Motor neuron (in vitro differentiated cells): ENCODE data around the gene CACNB2. TPM values are rescaled to one million over a fixed set of nuclear protein-coding genes. Genes with fewer than 3 reads are reported as not detected.

ENCODE experiments used
- ATAC-seq, 8 experiments: fragments of 200-7000 bp; cut with Tn5 transposase; replicated peaks in 6 of 8; 2 replicates each; pipeline ENCODE4 v1.8.0; 2021; ENCODE audit warnings: mild to moderate bottlenecking in 8 of 8, moderate library complexity in 8 of 8
- H3K27ac ChIP-seq, 2 donors: fragments of 250-450 bp; sonication (Bioruptor Pico); 2 replicates each; pipeline ENCODE4 v1.9.0; 2021; ENCODE audit warnings: antibody characterized with exemption in 2 of 2, mild to moderate bottlenecking in 2 of 2, moderate library complexity in 1 of 2
- H3K4me1 ChIP-seq, 2 donors: fragments of 250-450 bp; sonication (Bioruptor Pico); replicated peaks in 1 of 2; 2 replicates each; pipeline ENCODE4 v1.6.1; 2021; ENCODE audit warnings: antibody characterized with exemption in 2 of 2, mild to moderate bottlenecking in 2 of 2, moderate library complexity in 1 of 2
- H3K4me3 ChIP-seq, 5 donors: fragments of 250-450 bp; sonication (Bioruptor Pico); 2 replicates each; pipeline ENCODE4 v1.9.0; 2021; ENCODE audit warnings: antibody characterized with exemption in 5 of 5, mild to moderate bottlenecking in 5 of 5, moderate library complexity in 4 of 5
- WGBS, 10 experiments: fragments of 450-650 bp; shearing (Covaris generic); methylation state at CpG; one replicate each; pipeline ENCODE4 v1.0.0; 2022; 5-methylcytosine and 5-hydroxymethylcytosine counted together
- in situ Hi-C, 9 experiments: fragments of 400-800 bp; cut with MboI; loops; one replicate each; pipeline ENCODE4 v1.15.0; 2021; ENCODE audit warnings: low sequenced_read_pairs in 9 of 9, low pct_unique_long_range_greater_than_20kb in 2 of 9; ENCODE audit not compliant: unreplicated experiment in 9 of 9
- total RNA-seq, 8 experiments: library from RNA; unstranded; fragments of 300-600 nt; gene quantifications; 2 replicates each; pipeline versions ENCODE4 v1.2.3 to v1.2.4, GENCODE V29; 2022

Gene CACNB2
- total RNA-seq, 8 experiments from 2014 or later, result 1.3 to 24.1 (median 5.1) TPM

DNA sequence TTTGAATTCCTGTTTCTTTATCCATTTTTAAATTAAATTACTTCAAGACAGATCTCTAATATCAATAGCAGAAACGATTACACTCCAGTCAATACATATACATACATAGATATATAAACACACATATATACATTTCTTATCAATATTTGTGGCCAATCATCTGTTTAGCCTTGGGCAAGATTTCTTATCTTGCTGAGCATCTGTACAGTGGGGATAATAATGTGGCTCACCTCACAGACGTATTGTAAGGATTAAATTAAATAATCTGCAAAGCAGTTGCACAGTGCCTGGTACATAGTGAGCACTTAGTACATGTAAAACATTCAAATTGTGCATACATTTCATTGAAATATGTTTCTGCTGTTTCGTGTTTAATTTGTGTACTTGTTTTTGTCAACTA, 17.5 kb upstream of the CACNB2 start:
- Histone ChIP-seq H3K27ac (no peak overlapping the region), H3K4me3 (no peak overlapping the region), H3K4me1 (peaks cover 0 to 15% of the 10 kb centered on the region in 2 donors)
- no peak for ATAC-seq
- 31 to 100% (median 74%) methylated on average over 1 to 3 of the region's 3 CpGs for WGBS, 10 experiments
- in situ Hi-C loops, result loop anchor here in 1 of 9 experiments (25.0 kb wide), 1 partner anchor 510 kb away; the partner anchor contains the start of gene HACD1

DNA sequence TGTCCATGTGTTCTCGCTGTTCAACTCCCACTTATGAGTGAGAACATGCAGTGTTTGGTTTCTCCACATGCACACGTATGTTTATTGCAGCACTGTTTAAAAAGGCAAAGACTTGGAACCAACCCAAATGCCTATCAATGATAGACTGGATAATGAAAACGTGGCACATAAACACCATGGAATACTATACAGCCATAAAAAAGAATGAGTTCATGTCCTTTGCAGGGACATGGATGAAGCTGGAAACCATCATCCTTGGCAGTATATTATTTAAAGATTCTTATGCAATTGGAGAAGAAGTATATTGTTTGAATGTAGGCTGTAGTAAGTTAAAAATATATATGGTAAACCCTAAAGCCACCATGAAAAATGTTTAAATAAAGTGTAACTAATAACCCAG, 7.2 kb upstream of the CACNB2 start:
- 54 to 100% (median 96%) methylated on average over 1 to 3 of the region's 3 CpGs; no CpG with 5 or more reads in 2 of the 10 experiments for WGBS, 10 experiments
- Histone ChIP-seq H3K27ac (no peak overlapping the region), H3K4me3 (no peak overlapping the region), H3K4me1 (peaks cover 4 to 12% of the 10 kb centered on the region in 2 donors)
- no peak for ATAC-seq
- in situ Hi-C loops, result no loop called here

GRCh38 chr10:18134509-18134908, 5.7 kb upstream of the CACNB2 start:
- 20 to 100% (median 88%) methylated on average over 1 to 5 of the region's 8 CpGs; no CpG with 5 or more reads in 1 of the 10 experiments for WGBS, 10 experiments
- in situ Hi-C loops, result no loop called here
- H3K4me1 ChIP-seq, result peaks cover 4 to 12% of the 10 kb centered on the region in 2 donors
- no peak overlapping the region for H3K4me3 ChIP-seq
- no peak for ATAC-seq
- H3K27ac ChIP-seq, result no peak overlapping the region

DNA sequence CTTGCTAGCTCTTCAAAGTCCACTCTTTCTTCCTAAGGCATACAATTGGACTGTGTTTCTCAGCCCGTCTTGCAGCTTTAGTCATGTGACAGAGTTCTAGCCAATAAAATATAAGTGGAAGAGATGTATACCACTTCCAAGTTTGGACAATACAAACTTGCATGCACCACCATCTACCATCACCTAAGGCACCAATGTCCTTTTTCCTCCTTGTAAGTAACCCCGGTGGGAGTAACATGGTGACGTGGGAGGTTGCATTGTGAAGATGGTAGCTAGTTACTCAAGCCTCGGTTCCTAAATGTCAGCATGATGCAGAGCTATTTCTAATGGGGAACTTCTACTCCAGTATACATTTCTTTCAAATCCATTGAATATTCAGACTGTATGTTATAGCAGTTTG, 5.3 kb upstream of the CACNB2 start:
- WGBS, 10 experiments, result 41 to 100% (median 67%) methylated on average over 1 to 4 of the region's 4 CpGs; no CpG with 5 or more reads in 5 of the 10 experiments
- peak in 1 of 8 experiments; percentile 40 for ATAC-seq
- Histone ChIP-seq H3K27ac (no peak overlapping the region), H3K4me3 (no peak overlapping the region), H3K4me1 (peaks cover 4 to 15% of the 10 kb centered on the region in 2 donors)
- in situ Hi-C loops, result no loop called here

DNA sequence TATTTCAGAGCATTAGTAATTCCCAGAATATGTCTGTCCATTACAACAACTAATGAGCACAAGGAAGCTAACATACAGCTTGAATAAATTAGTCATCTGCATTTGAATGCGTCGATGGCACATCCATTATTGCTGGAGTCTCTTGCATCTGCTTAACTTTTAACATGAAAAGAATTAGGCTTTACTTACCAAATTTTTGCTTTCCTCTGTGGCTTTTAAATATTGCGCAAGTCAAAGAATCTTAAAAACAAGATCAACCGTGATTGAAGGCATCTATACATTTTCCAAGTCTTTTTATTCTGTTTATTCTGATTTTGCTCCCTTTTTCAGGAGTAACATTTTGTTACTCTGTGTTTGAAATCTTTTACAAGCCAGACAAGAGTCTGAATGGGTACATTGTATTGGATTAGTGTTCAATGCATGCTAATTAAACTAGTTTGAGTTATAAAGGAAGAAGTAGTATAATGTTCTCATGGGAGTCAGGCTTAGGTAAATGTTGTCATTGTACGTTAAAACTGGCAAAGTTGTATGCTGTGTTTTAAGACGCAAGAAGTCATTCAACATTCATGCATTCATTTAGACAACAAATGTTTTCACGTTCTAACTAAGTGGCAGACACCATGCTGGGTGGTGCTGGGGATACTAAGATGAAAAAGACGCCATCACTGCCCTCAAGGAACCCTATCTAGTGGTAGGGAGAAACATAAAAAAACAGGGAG, 4.0 kb upstream of the CACNB2 start:
- no peak overlapping the region for H3K4me3 ChIP-seq
- in situ Hi-C loops, result no loop called here
- 18 to 43% (median 30%) methylated on average over 3 to 8 of the region's 8 CpGs for WGBS, 10 experiments
- ATAC-seq, result peak in 7 of 8 experiments; percentile 15 to 60 (median 54)
- no peak overlapping the region for H3K27ac ChIP-seq
- H3K4me1 ChIP-seq, result peaks cover 4 to 16% of the 10 kb centered on the region in 2 donors

DNA sequence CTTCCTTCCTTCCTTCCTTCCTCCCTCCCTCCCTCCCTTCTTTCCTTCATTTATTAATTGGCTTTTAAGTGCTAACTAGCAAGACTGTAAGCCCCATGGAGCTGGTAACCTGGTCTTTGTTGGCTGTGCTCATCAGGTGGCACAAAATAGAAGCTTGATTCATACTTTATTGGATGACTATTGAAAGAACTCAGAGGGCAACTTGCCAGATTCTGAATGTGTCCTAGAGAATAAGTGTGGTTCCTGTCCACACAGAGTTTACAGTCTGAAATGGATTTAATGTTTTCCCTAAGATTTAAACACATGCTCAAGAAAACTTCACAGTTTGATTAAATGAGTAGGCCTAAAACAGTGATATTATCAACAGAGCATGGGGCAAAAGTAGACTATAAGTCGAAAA, 3.1 kb upstream of the CACNB2 start:
- WGBS, 10 experiments, result 0 to 100% (median 90%) methylated on average over 1 of the region's 1 CpG; no CpG with 5 or more reads in 2 of the 10 experiments
- in situ Hi-C loops, result no loop called here
- peaks cover 4 to 25% of the 10 kb centered on the region in 2 donors for H3K4me1 ChIP-seq
- no peak overlapping the region for H3K4me3 ChIP-seq
- ATAC-seq, result no peak
- H3K27ac ChIP-seq, result no peak overlapping the region

DNA sequence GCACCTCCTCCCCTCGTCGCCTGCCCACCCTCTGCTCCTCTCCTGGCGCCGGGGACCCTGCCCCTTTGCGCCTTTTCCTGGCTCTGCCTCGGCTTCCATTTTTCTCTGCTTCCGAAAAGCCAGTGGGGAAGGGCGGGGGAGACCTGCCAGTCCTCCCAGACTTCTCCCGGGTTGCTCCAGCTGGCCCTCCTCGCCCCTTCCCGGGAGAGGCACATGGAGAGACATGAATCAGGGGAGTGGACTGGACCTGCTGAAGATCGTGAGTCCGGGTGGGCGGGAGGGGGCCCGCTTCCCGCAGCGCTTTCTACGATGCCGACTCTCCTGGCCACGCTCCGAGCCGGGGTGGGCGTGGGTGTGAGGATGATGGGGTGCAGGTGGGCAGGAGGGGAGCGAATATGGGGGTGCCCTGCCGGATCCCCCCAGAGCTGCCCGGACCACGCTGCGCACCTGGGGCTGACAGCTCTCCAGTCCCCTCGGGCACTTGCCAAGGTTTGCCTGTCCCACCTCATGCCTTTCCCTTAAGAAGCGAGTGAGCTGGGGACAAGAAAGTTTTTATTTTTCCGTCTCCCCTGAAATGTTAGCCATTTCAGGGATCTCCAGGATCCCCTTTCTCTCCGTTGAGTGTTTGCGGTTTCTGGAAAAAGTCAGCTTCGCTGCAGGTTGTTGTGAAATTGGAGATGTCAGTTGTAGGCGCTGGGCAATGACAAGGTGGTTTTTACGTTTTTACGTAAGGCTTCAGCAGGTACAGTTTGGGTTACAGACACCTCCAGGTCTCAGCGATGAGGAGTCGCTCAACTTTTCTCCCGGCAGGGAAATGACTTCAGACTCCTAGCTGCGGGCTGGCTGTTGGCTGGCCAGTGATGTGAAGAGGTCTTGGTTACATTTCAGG, 977 bp downstream of the CACNB2 start:
- peak in 6 of 8 experiments; percentile 27 to 52 (median 50) for ATAC-seq
- H3K27ac ChIP-seq, result no peak overlapping the region

GRCh38 chr10:18142151-18142550, 1.9 kb downstream of the CACNB2 start:
- Histone ChIP-seq H3K4me3 (peak overlapping the region in 2 of 5 donors; percentile 65 to 83), H3K27ac (no peak overlapping the region), H3K4me1 (peaks cover 0 to 13% of the 10 kb centered on the region in 2 donors)
- WGBS, 10 experiments, result 24 to 97% (median 72%) methylated on average over 3 to 4 of the region's 4 CpGs; no CpG with 5 or more reads in 1 of the 10 experiments
- in situ Hi-C loops, result no loop called here
- ATAC-seq, result no peak

More for the DNA sequence above, 977 bp downstream of the CACNB2 start:
- Histone ChIP-seq H3K4me1 (peaks cover 2 to 20% of the 10 kb centered on the region in 2 donors), H3K4me3 (peak overlapping the region; percentile 50 to 96 (median 83))
- in situ Hi-C loops, result no loop called here
- WGBS, 10 experiments, result 0 to 69% (median 15%) methylated on average over 1 to 9 of the region's 41 CpGs; no CpG with 5 or more reads in 3 of the 10 experiments

- no peak overlapping the region for H3K4me3 ChIP-seq
- WGBS, 10 experiments, result 22 to 100% (median 92%) methylated on average over 1 of the region's 1 CpG; no CpG with 5 or more reads in 4 of the 10 experiments
- H3K4me1 ChIP-seq, result peaks cover 0 to 13% of the 10 kb centered on the region in 2 donors
- no peak for ATAC-seq
- in situ Hi-C loops, result no loop called here
- H3K27ac ChIP-seq, result no peak overlapping the region
Measured at GRCh38 chr10:18144396-18144795, 4.2 kb downstream of the CACNB2 start.

DNA sequence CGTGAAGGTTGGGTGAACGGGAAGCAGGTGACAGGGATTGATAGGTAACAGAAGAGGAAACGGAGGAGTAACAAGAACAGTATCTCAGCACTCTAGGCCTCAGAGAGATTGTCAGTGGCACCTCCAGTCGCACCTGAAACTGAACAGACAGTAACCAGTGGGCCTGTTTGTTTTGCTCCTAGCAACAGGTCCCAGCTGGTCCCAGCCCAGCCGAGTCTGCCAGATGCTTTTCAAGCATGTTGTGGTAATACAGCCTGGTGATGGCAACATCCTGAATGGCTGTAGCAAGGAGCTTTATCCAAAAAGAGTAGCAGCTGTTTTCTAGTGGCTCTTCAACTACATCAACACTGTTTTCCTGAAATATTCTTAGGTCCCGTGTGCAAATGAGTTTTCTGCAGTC, 4.7 kb downstream of the CACNB2 start:
- ATAC-seq, result peak in 1 of 8 experiments; percentile 9
- 53 to 98% (median 75%) methylated on average over 1 to 6 of the region's 6 CpGs for WGBS, 10 experiments
- Histone ChIP-seq H3K27ac (no peak overlapping the region), H3K4me1 (peaks cover 0 to 10% of the 10 kb centered on the region in 2 donors), H3K4me3 (no peak overlapping the region)
- in situ Hi-C loops, result no loop called here

DNA sequence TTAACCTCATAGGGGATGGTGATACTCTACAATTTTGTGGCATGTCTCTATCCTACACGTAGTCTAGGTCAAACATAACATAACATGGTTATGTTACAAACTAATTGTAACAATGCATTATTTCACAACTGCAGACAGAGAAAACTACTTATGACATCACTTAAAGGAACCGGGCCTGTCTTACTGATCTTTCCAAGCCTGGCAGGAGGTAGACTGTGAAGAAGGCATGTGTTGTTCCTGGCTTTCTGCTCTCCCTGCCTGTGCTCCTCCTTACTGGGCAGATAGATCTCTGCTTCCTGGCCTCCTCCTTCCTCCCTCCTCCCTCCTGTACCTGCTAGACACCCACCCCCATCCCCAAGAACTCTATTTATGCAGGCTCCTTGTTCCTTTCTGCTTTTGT, 5.4 kb downstream of the CACNB2 start:
- Histone ChIP-seq H3K4me3 (no peak overlapping the region), H3K4me1 (peaks cover 0 to 10% of the 10 kb centered on the region in 2 donors), H3K27ac (no peak overlapping the region)
- 32 to 60% (median 48%) methylated on average over 1 to 2 of the region's 2 CpGs; no CpG with 5 or more reads in 4 of the 10 experiments for WGBS, 10 experiments
- in situ Hi-C loops, result no loop called here
- ATAC-seq, result no peak

DNA sequence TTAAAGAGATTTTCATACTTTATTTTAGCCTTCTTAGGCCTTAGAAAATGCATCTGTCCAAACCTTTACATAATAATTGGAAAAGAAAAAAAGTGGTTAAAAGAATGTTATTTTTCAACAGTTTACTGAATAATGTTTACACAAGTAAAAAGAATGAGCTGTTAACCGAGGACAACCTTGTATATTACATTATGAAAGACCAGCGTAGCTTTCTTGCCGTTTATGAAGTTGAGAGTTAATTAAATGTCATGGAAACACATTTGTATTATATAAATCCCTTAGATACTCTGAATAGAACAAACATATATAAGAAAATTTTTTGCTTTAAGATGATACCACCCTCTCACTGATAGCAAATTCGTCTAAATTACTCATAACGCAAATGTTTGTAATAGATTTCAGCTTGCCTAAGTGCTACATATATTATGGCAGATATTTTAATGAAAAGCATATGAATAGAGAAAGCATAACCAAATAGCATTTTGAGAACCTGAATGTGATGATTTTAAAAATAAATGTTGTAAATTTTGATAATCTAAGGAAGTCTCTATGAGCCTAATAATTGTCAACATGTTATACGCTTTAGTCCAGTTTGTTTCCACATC, 9.1 kb downstream of the CACNB2 start:
- H3K4me1 ChIP-seq, result no peaks in the 10 kb centered on the region

More for the DNA sequence above, 9.1 kb downstream of the CACNB2 start:
- H3K4me3 ChIP-seq, result no peak overlapping the region
- ATAC-seq, result no peak
- 54 to 100% (median 90%) methylated on average over 1 to 6 of the region's 6 CpGs for WGBS, 10 experiments
- in situ Hi-C loops, result no loop called here
- no peak overlapping the region for H3K27ac ChIP-seq
